GM23338 (cell line): ENCODE data around the gene IGF2BP2. TPM values are rescaled to one million over a fixed set of nuclear protein-coding genes. Genes with fewer than 3 reads are reported as not detected.

Experiments
- ATAC-seq: fragments of 200-7000 bp; cut with Tn5 transposase; 3 replicates; pipeline ENCODE4 v1.9.1; 2020
- DNase-seq: peaks from one replicate; pipeline ENCODE4 v3.0.0-alpha.2; 2015; ENCODE audit warnings: low spot score
- H2AFZ ChIP-seq: fragments of 200-600 bp; sonication (generic); 2 replicates; pipeline ENCODE4 v1.8.0; 2016; ENCODE audit warnings: antibody characterized with exemption, mild to moderate bottlenecking, moderate library complexity
- H3F3A ChIP-seq: fragments of 200-600 bp; sonication (generic); replicated peaks from 2 replicates; pipeline ENCODE4 v1.8.0; 2017; ENCODE audit warnings: antibody characterized with exemption, mixed run types, low read depth
- H3K27ac ChIP-seq: fragments of 200-600 bp; sonication (generic); 2 replicates; pipeline ENCODE4 v1.6.1; 2016; ENCODE audit warnings: low read depth
- H3K27me3 ChIP-seq: fragments of 200-600 bp; sonication (generic); 2 replicates; pipeline ENCODE4 v1.8.0; 2016; ENCODE audit warnings: mild to moderate bottlenecking, mixed run types, moderate library complexity; ENCODE audit not compliant: insufficient read depth
- H3K36me3 ChIP-seq: fragments of 200-600 bp; sonication (generic); 2 replicates; pipeline ENCODE4 v1.8.0; 2016; ENCODE audit warnings: mild to moderate bottlenecking; ENCODE audit not compliant: insufficient read depth
- H3K4me1 ChIP-seq: fragments of 200-600 bp; sonication (generic); 2 replicates; pipeline ENCODE4 v1.8.0; 2016; ENCODE audit warnings: mild to moderate bottlenecking, moderate library complexity; ENCODE audit not compliant: insufficient read depth
- H3K4me2 ChIP-seq: fragments of 200-600 bp; sonication (generic); 2 replicates; pipeline ENCODE4 v1.7.1; 2017; ENCODE audit warnings: mixed run types
- H3K4me3 ChIP-seq: fragments of 200-600 bp; sonication (generic); 2 replicates; pipeline ENCODE4 v1.6.1; 2016; ENCODE audit warnings: mixed run types
- H3K79me2 ChIP-seq: fragments of 200-600 bp; sonication (generic); replicated peaks from 2 replicates; pipeline ENCODE4 v1.8.0; 2017; ENCODE audit warnings: mild to moderate bottlenecking; ENCODE audit not compliant: insufficient read depth
- H3K9me2 ChIP-seq: fragments of 200-600 bp; sonication (generic); 2 replicates; pipeline ENCODE4 v1.8.0; 2017; ENCODE audit not compliant: insufficient read depth
- H4K20me1 ChIP-seq: fragments of 200-600 bp; sonication (generic); replicated peaks from 2 replicates; pipeline ENCODE4 v1.8.0; 2017; ENCODE audit warnings: mild to moderate bottlenecking; ENCODE audit not compliant: insufficient read depth
- H3K27ac Mint-ChIP-seq: 2 replicates; pipeline ENCODE4 v1.8.0; 2020; ENCODE audit warnings: inconsistent platforms, mild to moderate bottlenecking, moderate library complexity, mixed read lengths
- H3K27me3 Mint-ChIP-seq: 3 replicates; pipeline ENCODE4 v1.8.0; 2022; ENCODE audit warnings: low read depth, mild to moderate bottlenecking, moderate library complexity, mixed read lengths, inconsistent platforms; ENCODE audit not compliant: insufficient read depth, poor library complexity
- H3K36me3 Mint-ChIP-seq: 3 replicates; pipeline ENCODE4 v1.8.0; 2021; ENCODE audit warnings: low read depth, mild to moderate bottlenecking, inconsistent platforms, moderate library complexity, mixed read lengths
- H3K4me1 Mint-ChIP-seq: 3 replicates; pipeline ENCODE4 v1.8.0; 2020; ENCODE audit warnings: mild to moderate bottlenecking, inconsistent platforms, mixed read lengths
- H3K4me3 Mint-ChIP-seq: 3 replicates; pipeline ENCODE4 v1.8.0; 2021; ENCODE audit warnings: moderate library complexity, mild to moderate bottlenecking, inconsistent platforms, mixed read lengths
- H3K9me3 Mint-ChIP-seq: 3 replicates; pipeline ENCODE4 v1.8.0; 2020; ENCODE audit warnings: moderate library complexity, mild to moderate bottlenecking, inconsistent platforms, mixed read lengths
- CREB1 ChIP-seq: fragments of 250-450 bp; sonication (Bioruptor Pico); IDR thresholded peaks from 2 replicates; pipeline ENCODE4 v1.5.0; 2020; ENCODE audit warnings: low read depth, mild to moderate bottlenecking, moderate library complexity
- EZH2 ChIP-seq: fragments of 200-600 bp; sonication (generic); IDR thresholded peaks from one replicate; pipeline ENCODE4 v1.8.0; 2017; ENCODE audit warnings: antibody characterized with exemption, mild to moderate bottlenecking, low read depth; ENCODE audit not compliant: unreplicated experiment
- EZH2phosphoT487 ChIP-seq: fragments of 200-600 bp; sonication (generic); IDR thresholded peaks from one replicate; pipeline ENCODE4 v1.8.1; 2018; ENCODE audit warnings: antibody characterized with exemption; ENCODE audit not compliant: unreplicated experiment
- JUNB ChIP-seq: IDR thresholded peaks from one replicate; pipeline ENCODE4 v1.6.1; 2016; ENCODE audit warnings: antibody characterized with exemption; ENCODE audit not compliant: unreplicated experiment
- NANOG ChIP-seq: IDR thresholded peaks from 2 replicates; pipeline ENCODE4 v1.6.1; 2016; ENCODE audit warnings: antibody characterized with exemption, borderline replicate concordance
- POLR2AphosphoS5 ChIP-seq: IDR thresholded peaks from 2 replicates; pipeline ENCODE4 v1.6.1; 2016; ENCODE audit warnings: antibody characterized with exemption, low read depth
- STAT1 ChIP-seq: IDR thresholded peaks from one replicate; pipeline ENCODE4 v1.6.1; 2016; ENCODE audit warnings: antibody characterized with exemption; ENCODE audit not compliant: unreplicated experiment
- ZNF114 ChIP-seq: fragments of 250-450 bp; sonication (Bioruptor Pico); IDR thresholded peaks from 2 replicates; pipeline ENCODE4 v1.5.0; 2020; ENCODE audit warnings: mild to moderate bottlenecking, moderate library complexity
- ZNF331 ChIP-seq: fragments of 250-450 bp; sonication (Bioruptor Pico); IDR thresholded peaks from 2 replicates; pipeline ENCODE4 v1.5.0; 2020; ENCODE audit warnings: low read depth, mild to moderate bottlenecking, moderate library complexity
- polyA plus RNA-seq: library from polyadenylated mRNA; unstranded; fragments of >200 nt; fragmentation: Nextera tagmentation; extraction: Ambion mirVana; gene quantifications from 2 replicates; pipeline ENCODE4 v1.2.1, GENCODE V29; 2016
- total RNA-seq: library from RNA; depleted of rRNA; stranded (reverse); fragments of >200 nt; shearing (Covaris generic); gene quantifications from 2 replicates; pipeline ENCODE4 v1.2.3, GENCODE V29; 2014
- TF ChIP-seq, protein P1 (sequence below): IDR thresholded peaks from one replicate; pipeline ENCODE4 v1.6.1; 2018; ENCODE audit warnings: antibody characterized with exemption; ENCODE audit not compliant: unreplicated experiment
- TF ChIP-seq, protein P2 (sequence below): IDR thresholded peaks from 2 replicates; pipeline ENCODE4 v1.6.1; 2016; ENCODE audit warnings: antibody characterized with exemption
- TF ChIP-seq, protein P3 (sequence below), 2 experiments: fragments of 200-600 bp in 1 of 2; sonication (generic) in 1 of 2; conservative IDR thresholded peaks; 2 replicates each; pipeline versions ENCODE4 v1.5.1 to v1.6.1; 2016 to 2017; ENCODE audit warnings: antibody characterized with exemption in 2 of 2, low read depth in 2 of 2, mild to moderate bottlenecking in 2 of 2, moderate library complexity in 1 of 2

Gene IGF2BP2
- total and polyA plus RNA-seq, 2 experiments from 2014 or later, result 82.9 to 84.5 TPM

DNA sequence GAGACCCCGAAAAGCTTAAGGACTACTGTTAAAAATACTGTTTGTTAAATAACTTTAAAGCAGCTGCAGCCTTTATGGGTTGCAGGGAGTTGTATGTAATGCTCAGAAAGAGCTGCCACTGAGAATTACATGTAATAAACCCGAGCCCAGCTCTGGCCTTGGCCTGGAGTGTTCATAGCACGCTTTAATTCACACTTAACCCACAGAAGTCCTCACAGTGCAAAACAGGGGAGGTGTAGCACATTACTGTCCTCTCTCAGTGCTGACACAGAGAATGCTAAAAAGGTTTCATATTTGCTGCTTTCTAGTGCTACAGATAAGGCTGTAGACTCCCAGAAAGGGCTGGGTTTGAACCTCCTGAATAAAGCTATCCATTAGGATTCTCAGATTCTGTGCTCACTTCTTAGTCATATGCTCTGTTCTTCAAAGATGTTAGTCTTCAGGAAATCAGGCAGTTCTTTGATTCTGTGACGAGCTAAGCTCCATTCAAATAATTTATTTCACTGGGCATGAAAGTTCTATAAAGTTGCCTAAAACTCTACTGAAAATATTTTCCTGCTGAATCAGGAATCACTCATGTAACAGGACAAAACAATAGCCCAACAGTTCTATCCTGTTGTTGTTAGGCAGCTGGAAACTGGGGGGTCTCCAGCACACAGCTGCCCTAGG is 130.7 kb downstream of the IGF2BP2 start (continued):
- TF ChIP-seq, protein P1, sequence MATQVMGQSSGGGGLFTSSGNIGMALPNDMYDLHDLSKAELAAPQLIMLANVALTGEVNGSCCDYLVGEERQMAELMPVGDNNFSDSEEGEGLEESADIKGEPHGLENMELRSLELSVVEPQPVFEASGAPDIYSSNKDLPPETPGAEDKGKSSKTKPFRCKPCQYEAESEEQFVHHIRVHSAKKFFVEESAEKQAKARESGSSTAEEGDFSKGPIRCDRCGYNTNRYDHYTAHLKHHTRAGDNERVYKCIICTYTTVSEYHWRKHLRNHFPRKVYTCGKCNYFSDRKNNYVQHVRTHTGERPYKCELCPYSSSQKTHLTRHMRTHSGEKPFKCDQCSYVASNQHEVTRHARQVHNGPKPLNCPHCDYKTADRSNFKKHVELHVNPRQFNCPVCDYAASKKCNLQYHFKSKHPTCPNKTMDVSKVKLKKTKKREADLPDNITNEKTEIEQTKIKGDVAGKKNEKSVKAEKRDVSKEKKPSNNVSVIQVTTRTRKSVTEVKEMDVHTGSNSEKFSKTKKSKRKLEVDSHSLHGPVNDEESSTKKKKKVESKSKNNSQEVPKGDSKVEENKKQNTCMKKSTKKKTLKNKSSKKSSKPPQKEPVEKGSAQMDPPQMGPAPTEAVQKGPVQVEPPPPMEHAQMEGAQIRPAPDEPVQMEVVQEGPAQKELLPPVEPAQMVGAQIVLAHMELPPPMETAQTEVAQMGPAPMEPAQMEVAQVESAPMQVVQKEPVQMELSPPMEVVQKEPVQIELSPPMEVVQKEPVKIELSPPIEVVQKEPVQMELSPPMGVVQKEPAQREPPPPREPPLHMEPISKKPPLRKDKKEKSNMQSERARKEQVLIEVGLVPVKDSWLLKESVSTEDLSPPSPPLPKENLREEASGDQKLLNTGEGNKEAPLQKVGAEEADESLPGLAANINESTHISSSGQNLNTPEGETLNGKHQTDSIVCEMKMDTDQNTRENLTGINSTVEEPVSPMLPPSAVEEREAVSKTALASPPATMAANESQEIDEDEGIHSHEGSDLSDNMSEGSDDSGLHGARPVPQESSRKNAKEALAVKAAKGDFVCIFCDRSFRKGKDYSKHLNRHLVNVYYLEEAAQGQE, result no peak
- TF ChIP-seq POLR2AphosphoS5, result no peak
- no peak for TF ChIP-seq CREB1 (CRISPR knock-in tag)
- TF ChIP-seq NANOG, result no peak
- no peak for TF ChIP-seq EZH2phosphoT487
- TF ChIP-seq STAT1, result no peak
- TF ChIP-seq ZNF331 (CRISPR knock-in tag), result no peak
- TF ChIP-seq, protein P2, sequence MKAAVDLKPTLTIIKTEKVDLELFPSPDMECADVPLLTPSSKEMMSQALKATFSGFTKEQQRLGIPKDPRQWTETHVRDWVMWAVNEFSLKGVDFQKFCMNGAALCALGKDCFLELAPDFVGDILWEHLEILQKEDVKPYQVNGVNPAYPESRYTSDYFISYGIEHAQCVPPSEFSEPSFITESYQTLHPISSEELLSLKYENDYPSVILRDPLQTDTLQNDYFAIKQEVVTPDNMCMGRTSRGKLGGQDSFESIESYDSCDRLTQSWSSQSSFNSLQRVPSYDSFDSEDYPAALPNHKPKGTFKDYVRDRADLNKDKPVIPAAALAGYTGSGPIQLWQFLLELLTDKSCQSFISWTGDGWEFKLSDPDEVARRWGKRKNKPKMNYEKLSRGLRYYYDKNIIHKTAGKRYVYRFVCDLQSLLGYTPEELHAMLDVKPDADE, result no peak

DNA sequence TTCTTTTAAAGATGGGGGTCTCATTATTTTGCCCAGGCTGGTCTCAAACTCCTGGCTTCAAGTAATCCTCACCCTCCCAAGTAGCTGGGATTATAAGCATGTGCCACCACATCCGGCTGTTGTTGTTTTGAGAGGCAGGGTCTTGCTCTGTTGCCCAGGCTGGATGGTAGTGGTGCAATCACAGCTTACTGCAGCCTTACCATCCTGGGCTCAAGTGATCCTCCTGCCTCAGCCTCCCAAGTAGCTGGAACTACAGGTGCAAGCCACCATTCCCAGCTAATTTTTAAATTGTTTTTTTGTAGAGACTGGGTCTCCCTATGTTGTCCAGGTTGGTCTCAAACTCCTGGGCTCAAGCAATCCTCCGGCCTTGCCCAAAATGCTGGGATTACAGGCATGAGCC is 133.2 kb downstream of the IGF2BP2 start:
- Histone ChIP-seq H3K79me2 (peaks cover 10% of the 10 kb centered on the region), H3K4me1 (no peaks in the 10 kb centered on the region), H4K20me1 (peaks cover 9% of the 10 kb centered on the region), H3K9me2 (no peaks in the 10 kb centered on the region), H3F3A (no peaks in the 10 kb centered on the region), H3K4me2 (no peak overlapping the region), H3K36me3 (peaks cover 14% of the 10 kb centered on the region), H3K27ac (no peak overlapping the region), H3K4me3 (no peak overlapping the region), H3K27me3 (no peaks in the 10 kb centered on the region), H2AFZ (no peak overlapping the region)
- DNase-seq (no peak), ATAC-seq (no peak)
- Mint-ChIP-seq H3K27ac (no peak overlapping the region), H3K9me3 (no peaks in the 10 kb centered on the region), H3K36me3 (peaks cover 35% of the 10 kb centered on the region), H3K4me1 (no peaks in the 10 kb centered on the region), H3K27me3 (peaks cover 4% of the 10 kb centered on the region), H3K4me3 (no peak overlapping the region)
- no peak for TF ChIP-seq CREB1 (CRISPR knock-in tag)
- TF ChIP-seq, protein P3, sequence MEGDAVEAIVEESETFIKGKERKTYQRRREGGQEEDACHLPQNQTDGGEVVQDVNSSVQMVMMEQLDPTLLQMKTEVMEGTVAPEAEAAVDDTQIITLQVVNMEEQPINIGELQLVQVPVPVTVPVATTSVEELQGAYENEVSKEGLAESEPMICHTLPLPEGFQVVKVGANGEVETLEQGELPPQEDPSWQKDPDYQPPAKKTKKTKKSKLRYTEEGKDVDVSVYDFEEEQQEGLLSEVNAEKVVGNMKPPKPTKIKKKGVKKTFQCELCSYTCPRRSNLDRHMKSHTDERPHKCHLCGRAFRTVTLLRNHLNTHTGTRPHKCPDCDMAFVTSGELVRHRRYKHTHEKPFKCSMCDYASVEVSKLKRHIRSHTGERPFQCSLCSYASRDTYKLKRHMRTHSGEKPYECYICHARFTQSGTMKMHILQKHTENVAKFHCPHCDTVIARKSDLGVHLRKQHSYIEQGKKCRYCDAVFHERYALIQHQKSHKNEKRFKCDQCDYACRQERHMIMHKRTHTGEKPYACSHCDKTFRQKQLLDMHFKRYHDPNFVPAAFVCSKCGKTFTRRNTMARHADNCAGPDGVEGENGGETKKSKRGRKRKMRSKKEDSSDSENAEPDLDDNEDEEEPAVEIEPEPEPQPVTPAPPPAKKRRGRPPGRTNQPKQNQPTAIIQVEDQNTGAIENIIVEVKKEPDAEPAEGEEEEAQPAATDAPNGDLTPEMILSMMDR (conservative IDR thresholded peaks at IDR 0.05; ENCODE audit: low read depth in 2 of 2), result no peak
- TF ChIP-seq JUNB, result no peak
- TF ChIP-seq EZH2phosphoT487, result no peak
- TF ChIP-seq, protein P1, result no peak
- no peak for TF ChIP-seq EZH2
- no peak for TF ChIP-seq POLR2AphosphoS5
- no peak for TF ChIP-seq ZNF331 (CRISPR knock-in tag)
- no peak for TF ChIP-seq ZNF114
- TF ChIP-seq NANOG, result no peak
